H9 (cell line): ENCODE measurements around the gene SPSB3. TPM values are rescaled to one million over a fixed set of nuclear protein-coding genes. Genes with fewer than 3 reads are reported as not detected.

Experiments
- DNase-seq: peaks from one replicate; pipeline ENCODE4 v3.0.0-alpha.2; 2017
- H2AFZ ChIP-seq: one replicate; pipeline ENCODE4 v1.6.1; 2013; ENCODE audit warnings: mild to moderate bottlenecking, low read length, control low read depth, moderate library complexity
- H2AK5ac ChIP-seq: 2 replicates; pipeline ENCODE4 v1.6.1; 2013; ENCODE audit warnings: low read length, control low read depth, mixed read lengths; ENCODE audit not compliant: insufficient read length
- H2BK120ac ChIP-seq: one replicate; pipeline ENCODE4 v1.6.1; 2013; ENCODE audit warnings: low read depth, mild to moderate bottlenecking, low read length, control low read depth, inconsistent platforms; ENCODE audit not compliant: poor library complexity, severe bottlenecking
- H2BK12ac ChIP-seq: 2 replicates; pipeline ENCODE4 v1.6.1; 2013; ENCODE audit warnings: low read length, control low read depth, mixed read lengths, low read depth; ENCODE audit not compliant: insufficient read length
- H2BK15ac ChIP-seq: 2 replicates; pipeline ENCODE4 v1.6.1; 2013; ENCODE audit warnings: low read depth, low read length, control low read depth
- H2BK20ac ChIP-seq: one replicate; pipeline ENCODE4 v1.6.1; 2013; ENCODE audit warnings: low read depth, mild to moderate bottlenecking, low read length, control low read depth, inconsistent platforms; ENCODE audit not compliant: poor library complexity, severe bottlenecking
- H2BK5ac ChIP-seq: 2 replicates; pipeline ENCODE4 v1.6.1; 2013; ENCODE audit warnings: low read length, control low read depth, mixed read lengths; ENCODE audit not compliant: insufficient read length
- H3K14ac ChIP-seq: 2 replicates; pipeline ENCODE4 v1.6.1; 2013; ENCODE audit warnings: low read length, control low read depth; ENCODE audit not compliant: insufficient read depth
- H3K18ac ChIP-seq: 2 replicates; pipeline ENCODE4 v1.6.1; 2013; ENCODE audit warnings: low read depth, mild to moderate bottlenecking, mixed read lengths, low read length, control low read depth; ENCODE audit not compliant: insufficient read length
- H3K23ac ChIP-seq: 2 replicates; pipeline ENCODE4 v1.6.1; 2013; ENCODE audit warnings: low read length, control low read depth, mixed read lengths, low read depth; ENCODE audit not compliant: insufficient read length
- H3K23me2 ChIP-seq: 2 replicates; pipeline ENCODE4 v1.6.1; 2013; ENCODE audit warnings: low read depth, mild to moderate bottlenecking, mixed read lengths, low read length, control low read depth; ENCODE audit not compliant: insufficient read length, poor library complexity, severe bottlenecking
- H3K27ac ChIP-seq: 2 replicates; pipeline ENCODE4 v1.5.1; 2013; ENCODE audit warnings: low read length, control low read depth, mixed read lengths, low read depth; ENCODE audit not compliant: insufficient read length
- H3K27me3 ChIP-seq: 2 replicates; pipeline ENCODE4 v1.6.1; 2013; ENCODE audit warnings: low read length, control low read depth, inconsistent platforms; ENCODE audit not compliant: insufficient read depth
- H3K4ac ChIP-seq: 2 replicates; pipeline ENCODE4 v1.6.1; 2013; ENCODE audit warnings: low read depth, mild to moderate bottlenecking, control low read depth, inconsistent platforms, low read length, moderate library complexity
- H3K4me1 ChIP-seq: 2 replicates; pipeline ENCODE4 v1.6.1; 2013; ENCODE audit warnings: low read length, control low read depth, inconsistent platforms; ENCODE audit not compliant: insufficient read depth
- H3K4me2 ChIP-seq: 2 replicates; pipeline ENCODE4 v1.6.1; 2013; ENCODE audit warnings: low read length, control low read depth, mixed read lengths; ENCODE audit not compliant: insufficient read length, insufficient read depth
- H3K56ac ChIP-seq: 2 replicates; pipeline ENCODE4 v1.6.1; 2013; ENCODE audit warnings: low read depth, mild to moderate bottlenecking, mixed read lengths, low read length, control low read depth; ENCODE audit not compliant: insufficient read length
- H3K79me1 ChIP-seq: 2 replicates; pipeline ENCODE4 v1.6.1; 2013; ENCODE audit warnings: low read depth, mild to moderate bottlenecking, moderate library complexity, low read length, control low read depth, inconsistent platforms; ENCODE audit not compliant: insufficient read depth, poor library complexity, severe bottlenecking
- H3K79me2 ChIP-seq: 2 replicates; pipeline ENCODE4 v1.6.1; 2013; ENCODE audit warnings: low read length, control low read depth, inconsistent platforms; ENCODE audit not compliant: insufficient read depth
- H3K9ac ChIP-seq: 2 replicates; pipeline ENCODE4 v1.6.1; 2013; ENCODE audit warnings: low read length, control low read depth, mixed read lengths; ENCODE audit not compliant: insufficient read length; ENCODE audit errors: extremely low read depth
- H3K9me3 ChIP-seq: one replicate; pipeline ENCODE4 v1.6.1; 2013; ENCODE audit warnings: low read depth, low read length, inconsistent platforms; ENCODE audit not compliant: control insufficient read depth
- H3T11ph ChIP-seq: one replicate; pipeline ENCODE4 v1.6.1; 2013; ENCODE audit warnings: mild to moderate bottlenecking, low read length, control low read depth, inconsistent platforms
- H4K20me1 ChIP-seq: one replicate; pipeline ENCODE4 v1.6.1; 2013; ENCODE audit not compliant: control insufficient read depth, insufficient read length, insufficient read depth
- H4K5ac ChIP-seq: 2 replicates; pipeline ENCODE4 v1.6.1; 2013; ENCODE audit warnings: low read depth, mild to moderate bottlenecking, mixed read lengths, low read length, control low read depth; ENCODE audit not compliant: insufficient read length
- H4K8ac ChIP-seq: replicated peaks from 2 replicates; pipeline ENCODE4 v1.6.1; 2013; ENCODE audit warnings: low read length, control low read depth, mixed read lengths, low read depth; ENCODE audit not compliant: insufficient read length
- H4K91ac ChIP-seq: 2 replicates; pipeline ENCODE4 v1.6.1; 2013; ENCODE audit warnings: low read depth, mild to moderate bottlenecking, moderate library complexity, mixed read lengths, low read length, control low read depth; ENCODE audit not compliant: insufficient read length
- H3K27ac Mint-ChIP-seq, 3 experiments: 2 replicates in 2 of 3; 3 replicates in 1 of 3; pipeline ENCODE4 v1.8.0; 2020 to 2021; ENCODE audit warnings: mixed read lengths in 3 of 3, mild to moderate bottlenecking in 1 of 3, moderate library complexity in 1 of 3
- H3K27me3 Mint-ChIP-seq: 2 replicates; pipeline ENCODE4 v1.8.0; 2021; ENCODE audit warnings: low read depth, mild to moderate bottlenecking, moderate library complexity, mixed read lengths
- H3K36me3 Mint-ChIP-seq, 3 experiments: 2 replicates in 2 of 3; 3 replicates in 1 of 3; pipeline ENCODE4 v1.8.0; 2020 to 2021; ENCODE audit warnings: low read depth in 3 of 3, mixed read lengths in 3 of 3; ENCODE audit not compliant: insufficient read depth in 1 of 3
- H3K4me1 Mint-ChIP-seq, 2 experiments: 2 replicates each; pipeline ENCODE4 v1.8.0; 2020; ENCODE audit warnings: mixed read lengths in 2 of 2
- H3K4me3 Mint-ChIP-seq, 2 experiments: 2 replicates in 1 of 2; 3 replicates in 1 of 2; pipeline ENCODE4 v1.8.0; 2020 to 2021; ENCODE audit warnings: mild to moderate bottlenecking in 2 of 2, mixed read lengths in 2 of 2, moderate library complexity in 1 of 2
- H3K9me3 Mint-ChIP-seq, 2 experiments: 2 replicates in 1 of 2; 3 replicates in 1 of 2; pipeline ENCODE4 v1.8.0; 2020; ENCODE audit warnings: mild to moderate bottlenecking in 2 of 2, mixed read lengths in 2 of 2, moderate library complexity in 1 of 2
- WGBS: extraction: QIAGEN DNeasy Blood & Tissue Kit; methylation state at CpG from one replicate; pipeline ENCODE4 v1.1.7; 2013; ENCODE audit warnings: missing lambda C conversion rate, low lambda C conversion rate, mixed read lengths; ENCODE audit not compliant: insufficient read length; ENCODE audit errors: extremely low coverage; 5-methylcytosine and 5-hydroxymethylcytosine counted together
- total RNA-seq: library from RNA; stranded (reverse); gene quantifications from 2 replicates; pipeline ENCODE4 v1.2.1, GENCODE V29; 2021
- TF ChIP-seq, protein P1 (sequence below): fragments of 200-600 bp; sonication (generic); conservative IDR thresholded peaks from 3 replicates; pipeline ENCODE4 v1.8.0; 2021; ENCODE audit warnings: antibody characterized with exemption, mild to moderate bottlenecking

SPSB3 gene
- total RNA-seq, 1 experiment from 2014 or later = 19.9 TPM

DNA sequence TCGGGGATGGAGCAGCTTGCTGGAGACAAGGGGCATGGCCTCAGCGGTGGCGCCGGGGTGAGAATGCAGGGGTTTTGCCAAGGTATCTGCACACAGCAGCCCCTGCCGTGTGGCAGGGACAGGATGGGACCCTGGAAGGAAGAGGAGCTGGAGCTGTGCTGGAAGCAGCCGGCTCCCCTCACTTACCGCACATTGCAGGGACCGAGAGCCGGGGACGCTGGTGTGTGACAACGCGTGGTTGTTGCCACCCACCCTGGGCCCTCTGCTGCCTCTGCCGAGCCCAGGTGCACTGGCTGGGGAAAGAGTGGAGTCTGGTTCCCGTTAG lies 3.4 kb upstream of the SPSB3 start:
- Histone ChIP-seq H2AK5ac (no peak overlapping the region), H3K4me2 (no peak overlapping the region), H3K9ac (no peak overlapping the region), H3K56ac (no peak overlapping the region), H4K91ac (no peak overlapping the region), H3K27me3 (no peaks in the 10 kb centered on the region), H3K23me2 (peaks cover 5% of the 10 kb centered on the region), H3T11ph (no peak overlapping the region), H4K5ac (no peak overlapping the region), H4K8ac (no peak overlapping the region), H3K18ac (no peak overlapping the region), H2BK120ac (no peak overlapping the region), H3K23ac (no peak overlapping the region), H2BK15ac (no peak overlapping the region), H3K14ac (no peak overlapping the region), H2BK5ac (no peak overlapping the region), H2BK12ac (no peak overlapping the region), H3K4ac (no peak overlapping the region), H3K9me3 (no peaks in the 10 kb centered on the region), H2AFZ (no peak overlapping the region), H3K4me1 (no peaks in the 10 kb centered on the region; the same call in 1 of the 2 replicates), H3K27ac (no peak overlapping the region), H3K79me1 (peaks cover 5% of the 10 kb centered on the region), H4K20me1 (no peaks in the 10 kb centered on the region), H3K79me2 (peaks cover 8% of the 10 kb centered on the region; the same call in 1 of the 2 replicates), H2BK20ac (no peak overlapping the region)
- DNase-seq = no peak
- H3K36me3 Mint-ChIP-seq = peaks cover 5 to 23% (median 17%) of the 10 kb centered on the region in 3 experiments; a peak in 6 of 7 replicates
- no peaks in the 10 kb centered on the region for H3K9me3 Mint-ChIP-seq
- peaks cover 7 to 14% of the 10 kb centered on the region in 2 experiments for H3K4me1 Mint-ChIP-seq
- H3K27ac Mint-ChIP-seq = no peak overlapping the region; a peak in 1 of 7 replicates
- no peak overlapping the region for H3K4me3 Mint-ChIP-seq
- peaks cover 2% of the 10 kb centered on the region; the same call in 1 of the 2 replicates for H3K27me3 Mint-ChIP-seq
- WGBS = no CpG with 5 or more reads among the region's 14 CpGs
- TF ChIP-seq, protein P1, sequence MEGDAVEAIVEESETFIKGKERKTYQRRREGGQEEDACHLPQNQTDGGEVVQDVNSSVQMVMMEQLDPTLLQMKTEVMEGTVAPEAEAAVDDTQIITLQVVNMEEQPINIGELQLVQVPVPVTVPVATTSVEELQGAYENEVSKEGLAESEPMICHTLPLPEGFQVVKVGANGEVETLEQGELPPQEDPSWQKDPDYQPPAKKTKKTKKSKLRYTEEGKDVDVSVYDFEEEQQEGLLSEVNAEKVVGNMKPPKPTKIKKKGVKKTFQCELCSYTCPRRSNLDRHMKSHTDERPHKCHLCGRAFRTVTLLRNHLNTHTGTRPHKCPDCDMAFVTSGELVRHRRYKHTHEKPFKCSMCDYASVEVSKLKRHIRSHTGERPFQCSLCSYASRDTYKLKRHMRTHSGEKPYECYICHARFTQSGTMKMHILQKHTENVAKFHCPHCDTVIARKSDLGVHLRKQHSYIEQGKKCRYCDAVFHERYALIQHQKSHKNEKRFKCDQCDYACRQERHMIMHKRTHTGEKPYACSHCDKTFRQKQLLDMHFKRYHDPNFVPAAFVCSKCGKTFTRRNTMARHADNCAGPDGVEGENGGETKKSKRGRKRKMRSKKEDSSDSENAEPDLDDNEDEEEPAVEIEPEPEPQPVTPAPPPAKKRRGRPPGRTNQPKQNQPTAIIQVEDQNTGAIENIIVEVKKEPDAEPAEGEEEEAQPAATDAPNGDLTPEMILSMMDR = no peak
